Activated CD4-positive, alpha-beta memory T cell treated with anti-CD3 and anti-CD28 coated beads, Interleukin-2, amount 10 ng/mL, durations not matched to agents 7 days and 5 days (primary cell): ENCODE results near the gene NARS2. TPM values are rescaled to one million over a fixed set of nuclear protein-coding genes. Genes with fewer than 3 reads are reported as not detected.

Source experiments
- CTCF ChIA-PET: fragments of 350-600 bp; sonication (Branson Sonifier 250); formaldehyde crosslinking; loops from one replicate; lab custom pipeline; 2021; ENCODE audit warnings: antibody characterized with exemption, inconsistent platforms; lab: Charles Lee
- POLR2A ChIA-PET: fragments of 350-600 bp; sonication (Branson Sonifier 250); formaldehyde crosslinking; loops from one replicate; lab custom pipeline; 2021; ENCODE audit warnings: antibody characterized with exemption; lab: Charles Lee
- DNase-seq: peaks from one replicate; pipeline ENCODE4 v3.0.0-alpha.2; 2020
- H3K27ac Mint-ChIP-seq: one replicate; pipeline ENCODE4 v1.8.0; 2021; ENCODE audit warnings: mild to moderate bottlenecking, mixed read lengths
- H3K27me3 Mint-ChIP-seq: one replicate; pipeline ENCODE4 v1.8.0; 2021; ENCODE audit warnings: mixed read lengths
- H3K36me3 Mint-ChIP-seq: one replicate; pipeline ENCODE4 v1.8.0; 2021; ENCODE audit warnings: low read depth, mixed read lengths
- H3K4me1 Mint-ChIP-seq: one replicate; pipeline ENCODE4 v1.8.0; 2021; ENCODE audit warnings: mixed read lengths
- H3K4me3 Mint-ChIP-seq: one replicate; pipeline ENCODE4 v1.8.0; 2021; ENCODE audit warnings: mild to moderate bottlenecking, mixed read lengths
- H3K9me3 Mint-ChIP-seq: one replicate; pipeline ENCODE4 v1.8.0; 2021; ENCODE audit warnings: mixed read lengths
- total RNA-seq, 2 experiments: library from RNA; stranded (reverse); gene quantifications; one replicate each; pipeline ENCODE4 v1.2.3, GENCODE V29; 2021

The NARS2 gene
- total RNA-seq, 2 experiments from 2014 or later, result 13.4 to 13.9 TPM

DNA sequence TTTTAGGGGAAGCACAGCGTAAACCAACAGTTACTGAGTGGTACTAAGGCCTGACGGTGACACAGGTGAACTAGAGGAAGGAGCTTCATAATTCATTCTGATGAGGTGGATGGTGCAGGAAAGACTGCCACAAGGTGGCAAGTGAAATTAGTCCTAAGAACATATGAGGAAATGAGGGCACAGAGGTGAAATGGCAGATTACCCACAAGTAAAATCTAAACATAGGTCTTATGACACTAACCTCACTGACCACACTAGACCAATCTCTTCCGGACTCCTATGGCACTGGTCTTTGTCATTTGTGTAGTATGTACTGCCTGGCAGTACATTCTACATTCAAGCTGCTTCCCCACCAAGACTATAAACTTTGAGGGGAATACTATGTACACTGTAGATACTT is 177.3 kb downstream of the NARS2 start:
- Mint-ChIP-seq H3K9me3 (no peaks in the 10 kb centered on the region), H3K4me1 (peaks cover 42% of the 10 kb centered on the region), H3K36me3 (peaks cover 25% of the 10 kb centered on the region), H3K27me3 (no peaks in the 10 kb centered on the region), H3K4me3 (no peak overlapping the region), H3K27ac (peak overlapping the region; percentile 29)
- CTCF ChIA-PET, result interaction anchor here (1.0 kb wide), 1 partner anchor 167 kb away, joined by 3 read pairs; no protein-coding TSS in a partner anchor
- DNase-seq, result peak; percentile 33
- POLR2A ChIA-PET, result interaction anchor here (0.5 to 1.9 kb wide), 9 partner anchors 9 to 169 kb away, joined by 3 to 13 read pairs (median 4); partner anchors contain the start of gene GAB2

DNA sequence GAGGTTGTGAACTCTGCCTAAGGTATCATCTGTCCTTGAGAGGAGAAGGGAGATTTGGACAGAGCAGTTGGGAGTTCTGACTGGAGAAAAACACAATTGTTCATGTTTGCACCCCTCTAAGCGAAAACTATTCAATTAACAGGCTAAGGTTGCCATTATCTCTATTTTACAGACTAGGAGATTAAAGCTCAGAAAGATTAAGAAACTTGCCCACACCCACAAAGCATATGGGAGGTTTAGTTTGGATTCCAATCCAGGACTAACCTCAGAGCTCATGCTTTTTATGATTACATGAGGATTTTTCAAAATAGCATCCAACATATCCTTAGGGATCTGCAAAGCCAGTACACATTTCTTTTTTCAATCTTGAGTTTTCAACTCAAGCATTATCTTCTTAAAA is 179.1 kb downstream of the NARS2 start:
- CTCF ChIA-PET, result interaction anchor here (0.6 to 1.3 kb wide), 3 partner anchors 20 to 169 kb away, joined by 3 to 4 read pairs (median 3); no protein-coding TSS in a partner anchor
- no peak overlapping the region for H3K27ac Mint-ChIP-seq

DNA sequence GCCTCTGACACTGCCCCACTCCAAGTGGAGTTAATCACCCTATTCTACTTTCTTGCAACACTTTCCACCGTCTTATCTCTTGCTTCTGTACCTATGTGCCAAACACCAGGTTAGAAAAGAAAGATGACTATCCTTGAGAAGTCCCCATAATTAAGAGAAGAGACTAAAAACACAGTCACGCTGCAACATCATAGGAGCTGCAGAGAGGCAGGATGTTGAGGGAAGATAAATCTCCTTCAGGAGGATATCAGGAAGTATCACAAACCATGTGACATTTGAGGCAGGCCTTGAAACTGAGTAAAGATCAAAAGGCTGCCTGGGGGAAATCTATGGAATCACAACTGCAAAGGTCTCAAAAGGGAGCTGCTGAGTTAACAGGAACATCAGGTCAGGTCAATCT is 181.8 kb downstream of the NARS2 start:
- ChIA-PET CTCF (no interaction called here), POLR2A (interaction anchor here (1.0 kb wide), 1 partner anchor 101 kb away, joined by 4 read pairs; no protein-coding TSS in a partner anchor)
- no peaks in the 10 kb centered on the region for H3K27me3 Mint-ChIP-seq
- no peak overlapping the region for H3K27ac Mint-ChIP-seq
- H3K4me1 Mint-ChIP-seq, result peaks cover 36% of the 10 kb centered on the region
- H3K4me3 Mint-ChIP-seq, result no peak overlapping the region
- H3K9me3 Mint-ChIP-seq, result peaks cover 3% of the 10 kb centered on the region
- peaks cover 47% of the 10 kb centered on the region for H3K36me3 Mint-ChIP-seq
- no peak for DNase-seq

More for the DNA sequence above, 179.1 kb downstream of the NARS2 start:
- POLR2A ChIA-PET, result no interaction called here
- Mint-ChIP-seq H3K4me1 (peaks cover 47% of the 10 kb centered on the region), H3K4me3 (no peak overlapping the region), H3K9me3 (peaks cover 2% of the 10 kb centered on the region), H3K27me3 (no peaks in the 10 kb centered on the region), H3K36me3 (peaks cover 35% of the 10 kb centered on the region)
- no peak for DNase-seq

DNA sequence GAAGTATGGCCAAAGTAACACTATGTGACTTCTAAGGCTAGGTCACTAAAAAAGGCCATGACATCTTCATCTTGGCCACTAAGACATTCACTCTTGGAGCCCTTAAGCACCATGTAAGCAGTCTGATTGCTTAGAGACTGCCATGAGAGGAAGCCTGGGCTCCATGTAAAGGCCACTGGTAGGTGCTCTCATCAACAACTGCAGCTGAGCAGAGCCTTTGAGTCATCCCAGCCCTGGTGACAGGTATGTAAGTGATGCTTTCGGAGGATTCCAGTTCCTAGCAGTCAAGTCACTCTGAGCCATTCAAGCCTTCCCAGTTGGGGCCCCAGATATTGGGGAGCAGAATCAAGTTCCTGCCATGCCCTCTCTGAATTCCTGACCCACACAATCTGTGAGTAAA is 183.2 kb downstream of the NARS2 start:
- no peak for DNase-seq
- Mint-ChIP-seq H3K36me3 (peaks cover 55% of the 10 kb centered on the region), H3K9me3 (peaks cover 9% of the 10 kb centered on the region), H3K27me3 (no peaks in the 10 kb centered on the region), H3K4me3 (no peak overlapping the region), H3K27ac (no peak overlapping the region), H3K4me1 (peaks cover 25% of the 10 kb centered on the region)
- ChIA-PET CTCF (interaction anchor here (0.5 kb wide), 1 partner anchor 28 kb away, joined by 3 read pairs; no protein-coding TSS in a partner anchor), POLR2A (no interaction called here)

DNA sequence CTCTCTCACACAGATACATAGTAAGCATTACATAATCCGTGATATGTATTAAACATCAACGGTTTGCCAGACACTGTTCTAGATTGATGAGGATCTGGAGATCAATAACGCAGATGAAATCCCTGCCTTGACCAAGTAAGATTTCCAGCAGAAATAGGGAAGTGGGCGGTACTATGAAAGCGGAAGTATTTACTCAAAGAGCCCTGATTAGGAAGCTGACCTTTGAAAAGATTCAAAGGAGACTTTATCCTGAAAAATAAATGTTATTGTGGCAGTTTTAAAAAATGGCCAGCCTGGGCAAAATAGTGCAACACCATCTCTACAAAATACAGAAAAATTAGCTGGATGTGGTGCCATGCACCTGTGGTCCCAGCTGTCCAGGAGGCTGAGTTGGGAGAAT is 183.9 kb downstream of the NARS2 start:
- no peak for DNase-seq
- POLR2A ChIA-PET, result interaction anchor here (0.8 kb wide), 1 partner anchor 31 kb away, joined by 3 read pairs; no protein-coding TSS in a partner anchor

DNA sequence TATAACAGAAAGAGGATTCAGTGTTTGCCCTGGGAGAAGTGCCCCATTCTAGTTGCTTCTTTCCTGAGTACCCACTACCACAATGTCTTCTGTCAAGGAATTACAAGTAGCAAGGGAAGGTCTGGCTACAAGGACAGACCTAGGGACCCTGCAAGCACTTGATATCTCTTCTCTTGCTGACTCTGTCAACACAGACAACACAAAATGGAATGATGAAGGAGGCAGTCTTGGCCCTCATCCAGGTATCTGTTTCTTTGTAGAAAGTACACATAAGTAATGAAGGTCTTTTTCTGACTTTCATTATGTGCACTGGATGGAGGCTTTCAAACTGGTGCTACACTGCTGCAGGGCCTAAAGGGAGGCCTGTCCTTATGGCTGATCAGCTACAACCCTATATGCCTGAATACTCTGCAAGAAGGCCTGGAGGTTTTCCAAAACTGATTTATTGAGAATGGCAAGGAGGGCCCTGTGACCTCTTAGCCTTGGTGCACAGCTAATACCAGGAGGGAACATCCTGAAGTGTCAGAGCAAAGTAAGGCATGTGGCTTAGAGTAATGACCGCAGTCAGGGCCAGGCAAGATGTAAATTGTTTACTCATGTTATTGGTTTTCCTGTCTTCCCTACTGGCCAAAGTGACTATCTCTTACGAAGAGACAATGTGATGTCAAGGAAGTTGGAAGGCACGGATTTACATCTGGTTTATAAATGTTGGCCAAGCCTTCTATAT is 188.3 kb downstream of the NARS2 start:
- Mint-ChIP-seq H3K36me3 (peaks cover 72% of the 10 kb centered on the region), H3K9me3 (peaks cover 36% of the 10 kb centered on the region), H3K27ac (no peak overlapping the region), H3K4me3 (no peak overlapping the region), H3K4me1 (no peaks in the 10 kb centered on the region), H3K27me3 (no peaks in the 10 kb centered on the region)
- CTCF ChIA-PET, result no interaction called here
- DNase-seq, result no peak
- POLR2A ChIA-PET, result interaction anchor here (0.6 kb wide), 1 partner anchor 318 kb away, joined by 3 read pairs; no protein-coding TSS in a partner anchor

More for the DNA sequence above, 183.9 kb downstream of the NARS2 start:
- peaks cover 21% of the 10 kb centered on the region for H3K4me1 Mint-ChIP-seq
- CTCF ChIA-PET, result interaction anchor here (0.5 kb wide), 1 partner anchor 29 kb away, joined by 3 read pairs; no protein-coding TSS in a partner anchor
- H3K27me3 Mint-ChIP-seq, result no peaks in the 10 kb centered on the region
- H3K36me3 Mint-ChIP-seq, result peaks cover 61% of the 10 kb centered on the region
- H3K4me3 Mint-ChIP-seq, result no peak overlapping the region
- H3K9me3 Mint-ChIP-seq, result peaks cover 15% of the 10 kb centered on the region
- H3K27ac Mint-ChIP-seq, result no peak overlapping the region

Other genes with a start within 250 kb of the NARS2 start
- 10 to 100 TPM; 51.8 to 55.8 TPM for gene GAB2, start 157.0 kb downstream of the NARS2 start, total RNA-seq